Endothelial cell of umbilical vein (primary cell): Measurements from ENCODE around the gene BOLA2B. TPM values are rescaled to one million over a fixed set of nuclear protein-coding genes. Genes with fewer than 3 reads are reported as not detected.

Source experiments
- BruUV-seq: library from RNA; stranded (reverse); fragments of 400-500 nt; replicated peaks from 2 replicates; lab custom pipeline; 2021; lab: Mats Ljungman, UMichigan
- CTCF ChIA-PET: fragments of 300-600, 350-600 bp; sonication (Branson Sonifier 250); formaldehyde crosslinking; loops from one replicate; lab custom pipeline; 2021; ENCODE audit warnings: antibody characterized with exemption, inconsistent platforms; lab: Charles Lee
- POLR2A ChIA-PET: fragments of 300-600, 350-600 bp; sonication (Branson Sonifier 250); formaldehyde crosslinking; loops from one replicate; lab custom pipeline; 2021; ENCODE audit warnings: antibody characterized with exemption, inconsistent platforms; lab: Charles Lee
- DNase-seq: peaks from one replicate; pipeline ENCODE4 v3.0.0-alpha.2; 2011; ENCODE audit warnings: low read depth, low spot score
- FAIRE-seq: peaks from 2 replicates; lab custom pipeline; 2011; peaks lifted over from hg19 to GRCh38; lab: Jason Lieb, UNC
- H2AFZ ChIP-seq: 2 replicates; pipeline ENCODE4 v1.6.0; 2012; ENCODE audit warnings: low read depth, low read length, control low read depth, inconsistent platforms
- H3K27ac ChIP-seq: 2 replicates; pipeline ENCODE4 v1.5.1; 2011; ENCODE audit warnings: low read depth, mild to moderate bottlenecking, control low read depth, low read length, moderate library complexity; ENCODE audit not compliant: insufficient read depth
- H3K27me3 ChIP-seq, 2 experiments: 2 replicates each; pipeline versions ENCODE4 v1.6.0 to v1.6.1; 2011; ENCODE audit warnings: low read length in 2 of 2, mixed read lengths in 1 of 2; ENCODE audit not compliant: control insufficient read depth in 2 of 2, insufficient read depth in 2 of 2
- H3K36me3 ChIP-seq, 2 experiments: 2 replicates in 1 of 2; 3 replicates in 1 of 2; pipeline ENCODE4 v1.5.1; 2011; ENCODE audit warnings: low read length in 2 of 2, mild to moderate bottlenecking in 1 of 2, moderate library complexity in 1 of 2; ENCODE audit not compliant: control insufficient read depth in 2 of 2, insufficient read depth in 2 of 2; ENCODE audit errors: extremely low read depth in 1 of 2
- H3K4me1 ChIP-seq: 3 replicates; pipeline ENCODE4 v1.5.1; 2011; ENCODE audit warnings: mild to moderate bottlenecking, low read length; ENCODE audit not compliant: control insufficient read depth, insufficient read depth; ENCODE audit errors: extremely low read depth
- H3K4me2 ChIP-seq: 2 replicates; pipeline ENCODE4 v1.6.1; 2011; ENCODE audit warnings: low read length, control low read depth, mixed read lengths; ENCODE audit not compliant: insufficient read depth
- H3K4me3 ChIP-seq, 3 experiments: fragments of 200-600 bp in 1 of 3; sonication (generic), shearing (Covaris generic) in 1 of 3; replicated peaks in 1 of 3; 2 replicates each; pipeline ENCODE4 v1.5.1; 2011 to 2016; ENCODE audit warnings: control low read depth in 3 of 3, low read length in 3 of 3, mild to moderate bottlenecking in 2 of 3, inconsistent platforms in 1 of 3, low read depth in 1 of 3, moderate library complexity in 1 of 3; ENCODE audit not compliant: insufficient read depth in 1 of 3
- H3K79me2 ChIP-seq: 2 replicates; pipeline ENCODE4 v1.6.0; 2012; ENCODE audit warnings: low read length, inconsistent platforms; ENCODE audit not compliant: control insufficient read depth, insufficient read depth
- H3K9ac ChIP-seq: replicated peaks from 2 replicates; pipeline ENCODE3; 2011; ENCODE audit warnings: low read length, control low read depth; ENCODE audit not compliant: insufficient read depth; ENCODE audit errors: extremely low read depth
- H3K9me1 ChIP-seq: replicated peaks from 3 replicates; pipeline ENCODE4 v1.6.0; 2011; ENCODE audit warnings: mild to moderate bottlenecking, low read length; ENCODE audit not compliant: control insufficient read depth, insufficient read depth; ENCODE audit errors: extremely low read depth
- H3K9me3 ChIP-seq: replicated peaks from 2 replicates; pipeline ENCODE4 v1.5.1; 2012; ENCODE audit warnings: low read length, inconsistent platforms; ENCODE audit not compliant: control insufficient read depth, insufficient read depth
- H4K20me1 ChIP-seq: replicated peaks from 2 replicates; pipeline ENCODE3; 2011; ENCODE audit warnings: mild to moderate bottlenecking, low read length; ENCODE audit not compliant: control insufficient read depth, insufficient read depth; ENCODE audit errors: extremely low read depth
- CTCF ChIP-seq, 2 donors: IDR thresholded peaks; 1 replicate in 1 of 2; 2 replicates in 1 of 2; pipeline ENCODE4 v1.5.1; 2011; ENCODE audit warnings: low read length in 2 of 2, mild to moderate bottlenecking in 2 of 2, moderate library complexity in 2 of 2, control low read depth in 1 of 2, inconsistent platforms in 1 of 2, low read depth in 1 of 2; ENCODE audit not compliant: insufficient read depth in 1 of 2; ENCODE audit errors: extremely low read depth in 1 of 2
- EZH2 ChIP-seq: IDR thresholded peaks from 2 replicates; pipeline ENCODE4 v1.6.1; 2012; ENCODE audit warnings: borderline replicate concordance, low read depth, mild to moderate bottlenecking, moderate library complexity, low read length, inconsistent platforms; ENCODE audit not compliant: severe bottlenecking
- FOS ChIP-seq: IDR thresholded peaks from 2 replicates; pipeline ENCODE4 v1.6.1; 2011; ENCODE audit warnings: mild to moderate bottlenecking, low read length, moderate library complexity, borderline replicate concordance; ENCODE audit not compliant: insufficient read depth
- GATA2 ChIP-seq: IDR thresholded peaks from 2 replicates; pipeline ENCODE4 v1.7.0; 2011; ENCODE audit warnings: low read depth, mild to moderate bottlenecking, moderate library complexity, mixed read lengths, low read length; ENCODE audit not compliant: insufficient read length, insufficient read depth
- JUN ChIP-seq: IDR thresholded peaks from 2 replicates; pipeline ENCODE4 v1.6.1; 2011; ENCODE audit warnings: borderline replicate concordance, low read depth; ENCODE audit not compliant: insufficient read length, insufficient read depth
- MAX ChIP-seq: IDR thresholded peaks from 2 replicates; pipeline ENCODE4 v1.6.1; 2011; ENCODE audit not compliant: insufficient read depth, insufficient read length
- MYC ChIP-seq: IDR thresholded peaks from one replicate; pipeline ENCODE4 v1.6.1; 2011; ENCODE audit warnings: mild to moderate bottlenecking, low read depth, low read length
- POLR2A ChIP-seq: IDR thresholded peaks from 2 replicates; pipeline ENCODE4 v1.6.1; 2012; ENCODE audit warnings: low read depth, mild to moderate bottlenecking, control low read depth, low read length
- POLR2AphosphoS5 ChIP-seq: IDR thresholded peaks from 2 replicates; pipeline ENCODE4 v1.6.1; 2012; ENCODE audit warnings: low read depth, mild to moderate bottlenecking, control low read depth, low read length, moderate library complexity; ENCODE audit not compliant: insufficient read depth
- dilution Hi-C: fragments of 300-500 bp; cut with MboI; formaldehyde crosslinking; loops from one replicate; pipeline ENCODE4 v1.15.0; 2019; ENCODE audit warnings: low sequenced_read_pairs; ENCODE audit not compliant: extremely low pct_ligation_motif_present
- intact Hi-C: fragments of 100-400 bp; cut with micrococcal nuclease; formaldehyde crosslinking; loops from one replicate; pipeline ENCODE4 v1.10.0; 2022
- polyA plus RNA-seq, 4 experiments: library from polyadenylated mRNA; depleted of rRNA in 3 of 4; stranded (reverse) in 3 of 4; unstranded in 1 of 4; fragments of >200 nt; gene quantifications; 2 replicates each; pipeline versions ENCODE4 v1.2.1 to v1.2.3, GENCODE V29; 2011 to 2012; ENCODE audit warnings: missing spikeins in 1 of 4
- total RNA-seq: library from RNA; stranded (reverse); gene quantifications from 2 replicates; pipeline ENCODE4 v1.2.3, GENCODE V29; 2021

Gene BOLA2B
- total and polyA plus RNA-seq, 2 donors (not counting 3 experiments of a cell fraction or from before 2014, with no cell fraction given): 161 to 354 TPM

GRCh38 chr16:30185683-30186421 is 7.6 kb downstream of the BOLA2B start:
- ChIA-PET POLR2A (no interaction called here), CTCF (no interaction called here)
- no peaks in the 10 kb centered on the region for H3K36me3 ChIP-seq
- FAIRE-seq (no peak), DNase-seq (no peak)
- no peak for TF ChIP-seq GATA2
- no peak for TF ChIP-seq POLR2A
- no peak for TF ChIP-seq MYC
- TF ChIP-seq MAX: no peak
- TF ChIP-seq JUN: no peak
- TF ChIP-seq EZH2: no peak
- no peak for TF ChIP-seq FOS
- no peak for TF ChIP-seq POLR2AphosphoS5
- no peak for TF ChIP-seq CTCF (IDR thresholded peaks at IDR 0.05; ENCODE audit: extremely low read depth in 1 of 2, insufficient read depth in 1 of 2, low read depth in 1 of 2, low read length in 2 of 2)
- no peaks in the 10 kb centered on the region for H3K79me2 ChIP-seq
- H3K9me3 ChIP-seq: no peaks in the 10 kb centered on the region
- H3K4me3 ChIP-seq: no peak overlapping the region
- dilution Hi-C loops (no loop called here), intact Hi-C loops (no loop called here)
- no peaks in the 10 kb centered on the region for H4K20me1 ChIP-seq
- H2AFZ ChIP-seq: no peak overlapping the region
- no peak overlapping the region for H3K9ac ChIP-seq
- no peaks in the 10 kb centered on the region for H3K27me3 ChIP-seq
- H3K4me2 ChIP-seq: no peak overlapping the region
- H3K27ac ChIP-seq: no peak overlapping the region
- no TSS peak for BruUV-seq
- H3K9me1 ChIP-seq: no peaks in the 10 kb centered on the region
- peaks cover 5% of the 10 kb centered on the region for H3K4me1 ChIP-seq
